ENCODE results near the gene ZNF581.

The ZNF581 gene

DNA sequence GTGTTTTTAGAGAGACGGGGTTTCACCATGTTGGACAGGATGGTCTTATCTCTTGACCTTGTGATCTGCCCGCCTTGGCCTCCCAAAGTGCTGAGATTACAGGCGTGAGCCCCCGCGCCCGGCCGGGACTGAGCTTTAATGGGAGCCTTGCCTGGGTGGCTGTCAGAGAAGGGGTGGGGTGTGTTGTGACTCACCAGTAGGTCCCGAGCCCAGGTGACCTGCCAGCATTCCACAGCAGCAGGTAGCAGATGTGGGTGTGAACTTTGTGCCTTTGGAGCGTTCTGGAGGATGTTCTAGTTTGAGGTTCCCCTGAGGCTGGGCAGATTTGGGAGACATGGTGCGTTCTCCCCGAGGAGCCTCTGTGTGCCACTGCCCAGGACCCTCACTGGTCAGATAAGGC lies 24.5 kb downstream of the ZNF581 start:
- no peaks in the 10 kb centered on the region for H3K79me2 ChIP-seq (ENCODE audit: insufficient read depth, low read length)
- no peaks in the 10 kb centered on the region for H3K9me2 ChIP-seq (ENCODE audit: low read depth, low read length)
- H3K9ac ChIP-seq (ENCODE audit: low read length) = no peak overlapping the region
- H3K36me3 ChIP-seq (ENCODE audit: insufficient read depth, low read length) = peaks cover 98% of the 10 kb centered on the region
- H4K20me1 ChIP-seq (ENCODE audit: insufficient read depth, low read length) = no peaks in the 10 kb centered on the region
- H2AFZ ChIP-seq (ENCODE audit: low read length) = no peak overlapping the region
- peaks cover 9% of the 10 kb centered on the region for H3K4me1 ChIP-seq (ENCODE audit: insufficient read depth, low read length, severe bottlenecking)
- TF ChIP-seq, protein P1, sequence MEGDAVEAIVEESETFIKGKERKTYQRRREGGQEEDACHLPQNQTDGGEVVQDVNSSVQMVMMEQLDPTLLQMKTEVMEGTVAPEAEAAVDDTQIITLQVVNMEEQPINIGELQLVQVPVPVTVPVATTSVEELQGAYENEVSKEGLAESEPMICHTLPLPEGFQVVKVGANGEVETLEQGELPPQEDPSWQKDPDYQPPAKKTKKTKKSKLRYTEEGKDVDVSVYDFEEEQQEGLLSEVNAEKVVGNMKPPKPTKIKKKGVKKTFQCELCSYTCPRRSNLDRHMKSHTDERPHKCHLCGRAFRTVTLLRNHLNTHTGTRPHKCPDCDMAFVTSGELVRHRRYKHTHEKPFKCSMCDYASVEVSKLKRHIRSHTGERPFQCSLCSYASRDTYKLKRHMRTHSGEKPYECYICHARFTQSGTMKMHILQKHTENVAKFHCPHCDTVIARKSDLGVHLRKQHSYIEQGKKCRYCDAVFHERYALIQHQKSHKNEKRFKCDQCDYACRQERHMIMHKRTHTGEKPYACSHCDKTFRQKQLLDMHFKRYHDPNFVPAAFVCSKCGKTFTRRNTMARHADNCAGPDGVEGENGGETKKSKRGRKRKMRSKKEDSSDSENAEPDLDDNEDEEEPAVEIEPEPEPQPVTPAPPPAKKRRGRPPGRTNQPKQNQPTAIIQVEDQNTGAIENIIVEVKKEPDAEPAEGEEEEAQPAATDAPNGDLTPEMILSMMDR (IDR thresholded peaks at IDR 0.05; ENCODE audit: low read length) = no peak
- TF ChIP-seq EZH2 (IDR thresholded peaks at IDR 0.05; ENCODE audit: borderline replicate concordance, low read length) = no peak
- no peak overlapping the region for H3K4me3 ChIP-seq (ENCODE audit: low read depth, low read length, poor library complexity, severe bottlenecking)
- H3F3A ChIP-seq (ENCODE audit: insufficient read depth, low read length) = no peaks in the 10 kb centered on the region
- no peaks in the 10 kb centered on the region for H3K27me3 ChIP-seq (ENCODE audit: insufficient read depth, low read length)
- no peak overlapping the region for H3K27ac ChIP-seq (ENCODE audit: low read depth, low read length, poor library complexity, severe bottlenecking)
- H3K9me3 ChIP-seq (ENCODE audit: low read length) = no peaks in the 10 kb centered on the region
- H3K4me2 ChIP-seq (ENCODE audit: low read length) = no peak overlapping the region

DNA sequence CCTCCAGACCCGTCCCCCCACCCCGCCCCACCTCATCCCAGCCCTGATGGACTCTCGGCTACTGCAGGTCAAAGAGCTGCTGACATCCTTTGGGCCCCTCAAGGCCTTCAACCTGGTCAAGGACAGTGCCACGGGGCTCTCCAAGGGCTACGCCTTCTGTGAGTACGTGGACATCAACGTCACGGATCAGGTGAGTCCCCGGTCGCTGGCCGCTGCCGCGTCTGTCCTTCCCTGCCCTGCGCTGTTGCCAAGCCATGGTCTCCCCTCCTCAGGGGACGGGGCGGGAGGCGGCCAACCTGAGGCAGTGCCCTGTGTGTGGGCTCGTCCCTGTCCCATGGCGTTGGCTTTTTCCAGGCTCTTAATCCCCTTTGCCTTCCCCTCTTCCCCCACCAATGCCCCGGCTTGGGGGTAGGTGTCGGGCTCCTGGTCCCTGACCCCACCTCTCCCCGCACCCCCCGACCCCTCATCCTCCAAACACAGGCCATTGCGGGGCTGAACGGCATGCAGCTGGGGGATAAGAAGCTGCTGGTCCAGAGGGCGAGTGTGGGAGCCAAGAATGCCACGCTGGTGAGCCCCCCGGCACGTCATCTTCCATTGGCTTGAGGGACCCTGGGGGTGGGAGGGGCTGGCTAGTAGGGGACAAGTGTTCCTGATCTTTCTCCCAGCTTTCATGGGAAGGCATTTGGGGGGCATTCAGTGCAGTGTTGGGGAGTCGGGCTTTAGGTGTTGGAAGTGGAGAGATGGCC lies 25.3 kb downstream of the ZNF581 start:
- Histone ChIP-seq H3K4me3 (ENCODE audit: low read depth, low read length, poor library complexity, severe bottlenecking) (no peak overlapping the region), H3K4me2 (ENCODE audit: low read length) (no peak overlapping the region), H3K9ac (ENCODE audit: low read length) (no peak overlapping the region), H4K20me1 (ENCODE audit: insufficient read depth, low read length) (no peaks in the 10 kb centered on the region), H3K27ac (ENCODE audit: low read depth, low read length, poor library complexity, severe bottlenecking) (no peak overlapping the region), H3K4me1 (ENCODE audit: insufficient read depth, low read length, severe bottlenecking) (peaks cover 18% of the 10 kb centered on the region), H3K9me3 (ENCODE audit: low read length) (no peaks in the 10 kb centered on the region), H2AFZ (ENCODE audit: low read length) (no peak overlapping the region), H3K27me3 (ENCODE audit: insufficient read depth, low read length) (no peaks in the 10 kb centered on the region), H3K79me2 (ENCODE audit: insufficient read depth, low read length) (no peaks in the 10 kb centered on the region), H3F3A (ENCODE audit: insufficient read depth, low read length) (no peaks in the 10 kb centered on the region), H3K9me2 (ENCODE audit: low read depth, low read length) (no peaks in the 10 kb centered on the region), H3K36me3 (ENCODE audit: insufficient read depth, low read length) (peaks cover 98% of the 10 kb centered on the region)
- TF ChIP-seq, protein P1 (IDR thresholded peaks at IDR 0.05; ENCODE audit: low read length) = no peak
- TF ChIP-seq EZH2 (IDR thresholded peaks at IDR 0.05; ENCODE audit: borderline replicate concordance, low read length) = no peak

DNA sequence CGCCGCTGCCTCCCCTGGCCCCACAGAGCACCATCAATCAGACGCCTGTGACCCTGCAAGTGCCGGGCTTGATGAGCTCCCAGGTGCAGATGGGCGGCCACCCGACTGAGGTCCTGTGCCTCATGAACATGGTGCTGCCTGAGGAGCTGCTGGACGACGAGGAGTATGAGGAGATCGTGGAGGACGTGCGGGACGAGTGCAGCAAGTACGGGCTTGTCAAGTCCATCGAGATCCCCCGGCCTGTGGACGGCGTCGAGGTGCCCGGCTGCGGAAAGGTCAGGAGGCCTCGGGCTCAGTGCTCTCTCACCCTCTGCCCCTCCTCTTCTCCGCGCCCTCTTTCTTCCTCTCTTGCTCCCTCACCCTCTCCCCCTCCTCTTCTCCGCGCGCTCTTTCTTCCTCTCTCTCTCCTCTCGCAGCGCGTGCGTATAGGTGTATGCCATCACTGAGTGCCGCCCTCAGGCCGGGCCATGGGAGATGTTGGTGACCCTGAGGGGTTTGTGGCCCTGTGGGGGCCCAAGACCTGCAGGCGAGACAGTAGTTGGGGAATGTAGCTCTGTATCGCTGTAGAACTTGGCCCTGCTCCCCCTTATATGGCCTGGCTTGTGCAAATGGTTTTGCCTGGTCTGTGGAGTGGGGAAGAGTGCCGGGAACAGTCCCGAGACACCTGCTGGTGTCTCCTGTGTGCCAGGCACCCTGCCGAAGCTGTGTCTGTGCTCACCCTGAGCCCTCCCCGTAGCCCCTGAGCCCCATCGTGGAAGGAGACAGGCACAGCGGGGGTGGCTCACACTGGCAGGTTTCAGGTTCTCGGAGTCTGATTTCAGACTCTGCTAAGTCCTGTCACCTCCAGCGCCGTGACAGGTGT lies 26.2 kb downstream of the ZNF581 start:
- H3K79me2 ChIP-seq (ENCODE audit: insufficient read depth, low read length) = no peaks in the 10 kb centered on the region
- H3K9me2 ChIP-seq (ENCODE audit: low read depth, low read length) = no peaks in the 10 kb centered on the region
- H3F3A ChIP-seq (ENCODE audit: insufficient read depth, low read length) = no peaks in the 10 kb centered on the region; the same call in 1 of the 2 replicates
- no peak overlapping the region for H3K4me2 ChIP-seq (ENCODE audit: low read length)
- H3K27me3 ChIP-seq (ENCODE audit: insufficient read depth, low read length) = no peaks in the 10 kb centered on the region
- no peak for TF ChIP-seq EZH2 (IDR thresholded peaks at IDR 0.05; ENCODE audit: borderline replicate concordance, low read length)
- TF ChIP-seq, protein P1 (IDR thresholded peaks at IDR 0.05; ENCODE audit: low read length) = no peak
- no peaks in the 10 kb centered on the region for H4K20me1 ChIP-seq (ENCODE audit: insufficient read depth, low read length)
- no peak overlapping the region for H3K9ac ChIP-seq (ENCODE audit: low read length)
- H3K27ac ChIP-seq (ENCODE audit: low read depth, low read length, poor library complexity, severe bottlenecking) = no peak overlapping the region
- peaks cover 90% of the 10 kb centered on the region for H3K36me3 ChIP-seq (ENCODE audit: insufficient read depth, low read length)
- peaks cover 24% of the 10 kb centered on the region for H3K4me1 ChIP-seq (ENCODE audit: insufficient read depth, low read length, severe bottlenecking)
- no peaks in the 10 kb centered on the region for H3K9me3 ChIP-seq (ENCODE audit: low read length)
- no peak overlapping the region for H3K4me3 ChIP-seq (ENCODE audit: low read depth, low read length, poor library complexity, severe bottlenecking)
- no peak overlapping the region for H2AFZ ChIP-seq (ENCODE audit: low read length)
